Measurements from ENCODE around the gene DLX2. TPM values are rescaled to one million over a fixed set of nuclear protein-coding genes. Genes with fewer than 3 reads are reported as not detected.

DLX2 gene
- total RNA-seq, 2 donors from 2014 or later: not detected

- ATAC-seq: peak; percentile 19
- H3K36me3 ChIP-seq (replicated peaks in 1 of 2; ENCODE audit: insufficient read depth in 1 of 2, low read depth in 2 of 2): no peaks in the 10 kb centered on the region
Observed at GRCh38 chr2:172098650-172099471, 3.8 kb downstream of the DLX2 start.

DNA sequence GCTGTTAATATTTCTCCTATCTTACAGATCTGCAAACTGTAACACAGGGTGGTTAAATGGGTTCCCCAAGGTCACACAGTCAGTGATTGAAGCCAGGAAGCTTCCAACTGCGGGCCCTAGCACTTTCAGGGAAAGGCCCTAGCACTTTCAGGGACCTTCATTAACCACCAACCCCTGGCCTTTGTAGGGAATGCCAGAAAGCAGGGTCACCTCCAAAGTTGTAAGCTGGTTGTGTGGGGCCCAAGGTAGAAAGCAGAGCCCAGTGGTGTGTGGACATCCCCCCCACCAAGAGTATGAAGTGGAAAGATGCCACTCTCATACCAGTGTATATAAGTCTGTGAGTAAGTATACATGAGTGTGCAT lies 4.4 kb downstream of the DLX2 start:
- H3K4me1 ChIP-seq: peaks cover 78% of the 10 kb centered on the region
- DNase-seq (no peak), ATAC-seq (no peak)
- peaks cover 9 to 95% of the 10 kb centered on the region in 2 donors for H3K27me3 ChIP-seq
- TF ChIP-seq, protein P1, sequence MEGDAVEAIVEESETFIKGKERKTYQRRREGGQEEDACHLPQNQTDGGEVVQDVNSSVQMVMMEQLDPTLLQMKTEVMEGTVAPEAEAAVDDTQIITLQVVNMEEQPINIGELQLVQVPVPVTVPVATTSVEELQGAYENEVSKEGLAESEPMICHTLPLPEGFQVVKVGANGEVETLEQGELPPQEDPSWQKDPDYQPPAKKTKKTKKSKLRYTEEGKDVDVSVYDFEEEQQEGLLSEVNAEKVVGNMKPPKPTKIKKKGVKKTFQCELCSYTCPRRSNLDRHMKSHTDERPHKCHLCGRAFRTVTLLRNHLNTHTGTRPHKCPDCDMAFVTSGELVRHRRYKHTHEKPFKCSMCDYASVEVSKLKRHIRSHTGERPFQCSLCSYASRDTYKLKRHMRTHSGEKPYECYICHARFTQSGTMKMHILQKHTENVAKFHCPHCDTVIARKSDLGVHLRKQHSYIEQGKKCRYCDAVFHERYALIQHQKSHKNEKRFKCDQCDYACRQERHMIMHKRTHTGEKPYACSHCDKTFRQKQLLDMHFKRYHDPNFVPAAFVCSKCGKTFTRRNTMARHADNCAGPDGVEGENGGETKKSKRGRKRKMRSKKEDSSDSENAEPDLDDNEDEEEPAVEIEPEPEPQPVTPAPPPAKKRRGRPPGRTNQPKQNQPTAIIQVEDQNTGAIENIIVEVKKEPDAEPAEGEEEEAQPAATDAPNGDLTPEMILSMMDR (IDR thresholded peaks at IDR 0.05): no peak
- no peak for TF ChIP-seq POLR2A (IDR thresholded peaks at IDR 0.05)
- no peaks in the 10 kb centered on the region for H3K9me3 ChIP-seq
- no peaks in the 10 kb centered on the region for H3K36me3 ChIP-seq (replicated peaks in 1 of 2; ENCODE audit: insufficient read depth in 1 of 2, low read depth in 2 of 2)
- no peak overlapping the region for H3K4me3 ChIP-seq
- intact Hi-C loops (cut with DNase I): no loop called here
- no peak overlapping the region for H3K27ac ChIP-seq
- 45 to 50% methylated on average over 1 of the region's 1 CpG for WGBS, 2 donors

More at GRCh38 chr2:172098650-172099471, 3.8 kb downstream of the DLX2 start:
- TF ChIP-seq, protein P1 (IDR thresholded peaks at IDR 0.05): no peak
- TF ChIP-seq POLR2A (IDR thresholded peaks at IDR 0.05): no peak
- DNase-seq: peak in 2 of 4 donors; percentile 42 to 48
- Histone ChIP-seq H3K4me1 (peaks cover 81% of the 10 kb centered on the region), H3K4me3 (no peak overlapping the region), H3K9me3 (no peaks in the 10 kb centered on the region), H3K27me3 (peaks cover 9 to 92% of the 10 kb centered on the region in 2 donors), H3K27ac (no peak overlapping the region)
- intact Hi-C loops (cut with DNase I): no loop called here
- 7 to 11% methylated on average over 38 to 55 of the region's 61 CpGs for WGBS, 2 donors

DNA sequence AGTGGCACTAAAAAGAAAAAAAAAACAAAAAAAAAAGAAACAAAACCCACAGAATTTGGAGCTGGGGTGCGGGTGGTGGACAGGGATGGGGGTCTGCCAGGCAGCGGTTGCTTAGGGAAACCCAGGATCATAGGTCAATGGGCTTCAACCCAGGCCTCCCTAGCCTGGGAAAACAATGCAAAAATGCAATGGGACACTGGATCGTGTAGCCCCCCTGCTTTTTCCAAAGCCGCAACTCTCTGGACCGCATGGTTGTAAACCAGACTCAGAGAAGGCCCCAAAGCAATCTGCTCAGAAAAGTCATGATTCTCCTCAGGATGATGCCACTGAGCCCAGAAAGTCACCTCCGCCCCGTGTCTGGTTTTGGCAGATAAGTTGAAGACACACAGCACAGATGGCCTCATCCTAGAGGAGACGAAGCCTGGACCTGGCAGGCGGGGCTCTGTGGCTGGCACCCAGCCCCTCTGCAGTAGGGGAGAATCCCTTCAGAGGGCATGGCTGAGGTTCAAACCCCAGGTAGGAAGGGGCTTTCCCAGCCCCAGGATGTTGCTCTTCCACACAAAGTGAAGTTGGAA lies 5.1 kb downstream of the DLX2 start:
- no peaks in the 10 kb centered on the region for H3K9me3 ChIP-seq
- peaks cover 9 to 98% of the 10 kb centered on the region in 2 donors for H3K27me3 ChIP-seq
- TF ChIP-seq POLR2A (IDR thresholded peaks at IDR 0.05): no peak
- TF ChIP-seq, protein P1 (IDR thresholded peaks at IDR 0.05): no peak
- H3K4me3 ChIP-seq: no peak overlapping the region
- no peak overlapping the region for H3K27ac ChIP-seq
- 31 to 52% methylated on average over 9 of the region's 9 CpGs for WGBS, 2 donors
- intact Hi-C loops (cut with DNase I): no loop called here
- peaks cover 72% of the 10 kb centered on the region for H3K4me1 ChIP-seq
- DNase-seq (no peak), ATAC-seq (no peak)
- no peaks in the 10 kb centered on the region for H3K36me3 ChIP-seq (replicated peaks in 1 of 2; ENCODE audit: insufficient read depth in 1 of 2, low read depth in 2 of 2)

- H3K4me1 ChIP-seq: peaks cover 64% of the 10 kb centered on the region
- no peak for TF ChIP-seq POLR2A (IDR thresholded peaks at IDR 0.05)
- TF ChIP-seq, protein P1 (IDR thresholded peaks at IDR 0.05): no peak
- 4 to 6% methylated on average over 41 to 55 of the region's 55 CpGs for WGBS, 2 donors
- intact Hi-C loops (cut with DNase I): no loop called here
- no peak for DNase-seq
- peak; percentile 4 for ATAC-seq
- H3K36me3 ChIP-seq (replicated peaks in 1 of 2; ENCODE audit: insufficient read depth in 1 of 2, low read depth in 2 of 2): no peaks in the 10 kb centered on the region
- H3K27ac ChIP-seq: no peak overlapping the region
- no peak overlapping the region for H3K4me3 ChIP-seq
- peaks cover 3 to 98% of the 10 kb centered on the region in 2 donors for H3K27me3 ChIP-seq
- H3K9me3 ChIP-seq: no peaks in the 10 kb centered on the region
Observed at GRCh38 chr2:172096626-172097547, 5.8 kb downstream of the DLX2 start.
